ENCODE measurements around the gene CRMP1. TPM values are rescaled to one million over a fixed set of nuclear protein-coding genes. Genes with fewer than 3 reads are reported as not detected.
A peak's percentile ranks its signal among the peaks of the same experiment; 100 is the strongest.

The CRMP1 gene
- total RNA-seq: 1 to 10 TPM in 5 of 6 donors, under 1 TPM in 1; 0.89 to 5.7 (median 2.0) TPM

- ATAC-seq (ENCODE audit: low FRiP score in 2 of 2) (peak in 1 of 2 donors; percentile 65), DNase-seq (peak in 1 of 2 donors; percentile 79)
- no peak for TF ChIP-seq POLR2AphosphoS5 (IDR thresholded peaks at IDR 0.05)
- TF ChIP-seq, protein P1, sequence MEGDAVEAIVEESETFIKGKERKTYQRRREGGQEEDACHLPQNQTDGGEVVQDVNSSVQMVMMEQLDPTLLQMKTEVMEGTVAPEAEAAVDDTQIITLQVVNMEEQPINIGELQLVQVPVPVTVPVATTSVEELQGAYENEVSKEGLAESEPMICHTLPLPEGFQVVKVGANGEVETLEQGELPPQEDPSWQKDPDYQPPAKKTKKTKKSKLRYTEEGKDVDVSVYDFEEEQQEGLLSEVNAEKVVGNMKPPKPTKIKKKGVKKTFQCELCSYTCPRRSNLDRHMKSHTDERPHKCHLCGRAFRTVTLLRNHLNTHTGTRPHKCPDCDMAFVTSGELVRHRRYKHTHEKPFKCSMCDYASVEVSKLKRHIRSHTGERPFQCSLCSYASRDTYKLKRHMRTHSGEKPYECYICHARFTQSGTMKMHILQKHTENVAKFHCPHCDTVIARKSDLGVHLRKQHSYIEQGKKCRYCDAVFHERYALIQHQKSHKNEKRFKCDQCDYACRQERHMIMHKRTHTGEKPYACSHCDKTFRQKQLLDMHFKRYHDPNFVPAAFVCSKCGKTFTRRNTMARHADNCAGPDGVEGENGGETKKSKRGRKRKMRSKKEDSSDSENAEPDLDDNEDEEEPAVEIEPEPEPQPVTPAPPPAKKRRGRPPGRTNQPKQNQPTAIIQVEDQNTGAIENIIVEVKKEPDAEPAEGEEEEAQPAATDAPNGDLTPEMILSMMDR (IDR thresholded peaks at IDR 0.05): no peak
- TF ChIP-seq EP300 (IDR thresholded peaks at IDR 0.05): no peak
- no peak for TF ChIP-seq POLR2A (IDR thresholded peaks at IDR 0.05)
- H3K4me3 ChIP-seq: peak within 1 kb of the TSS in 3 of 4 donors; percentile 10 to 29 (median 17)
- H3K27ac ChIP-seq: no peak within 1 kb of the TSS
- H3K4me1 ChIP-seq: peaks cover 20 to 41% (median 22%) of the 10 kb centered on the region in 4 donors
- H3K36me3 ChIP-seq: no peaks in the 10 kb centered on the region
- H3K27me3 ChIP-seq: peaks cover 0 to 47% (median 26%) of the 10 kb centered on the region in 4 donors
- WGBS, 2 donors: 21 to 45% methylated on average over 2 to 9 of the region's 67 CpGs
- H3K9me3 ChIP-seq: peaks cover 0 to 4% (median 0%) of the 10 kb centered on the region in 4 donors
Measured at GRCh38 chr4:5893004-5893580, at the start of gene CRMP1. TSS of gene CRMP1 (minus strand) at chr4:5893086. CDS start at chr4:5892969, 117 bp downstream.

DNA sequence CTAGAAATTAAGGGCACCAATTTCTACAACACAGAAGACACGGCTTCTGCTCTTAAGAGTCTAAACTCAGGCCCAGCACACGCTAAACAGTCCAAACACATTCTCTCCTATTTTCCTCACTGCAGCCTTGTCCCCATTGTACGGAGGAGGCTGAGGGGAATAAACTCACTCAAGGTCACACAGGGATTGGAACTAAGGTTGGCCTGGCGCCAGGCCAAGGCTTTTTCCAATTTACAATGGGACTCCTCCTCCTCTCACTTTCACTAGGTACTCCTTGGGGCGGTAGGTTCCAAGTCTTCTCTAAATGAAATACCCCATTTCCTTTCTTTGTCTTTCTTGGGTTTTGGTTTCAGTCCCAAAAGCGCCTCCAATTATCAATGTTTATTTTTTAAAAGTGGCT lies 48.7 kb upstream of the CRMP1 start:
- H3K9me3 ChIP-seq: peaks cover 0 to 8% (median 0%) of the 10 kb centered on the region in 4 donors
- 47 to 48% methylated on average over 6 of the region's 6 CpGs for WGBS, 2 donors
- no peak overlapping the region for H3K4me3 ChIP-seq
- peaks cover 0 to 5% (median 2%) of the 10 kb centered on the region in 4 donors for H3K4me1 ChIP-seq
- ATAC-seq (ENCODE audit: low FRiP score in 2 of 2) (no peak), DNase-seq (no peak)
- no peaks in the 10 kb centered on the region for H3K36me3 ChIP-seq
- no peak overlapping the region for H3K27ac ChIP-seq
- no peaks in the 10 kb centered on the region for H3K27me3 ChIP-seq
- TF ChIP-seq EP300 (IDR thresholded peaks at IDR 0.05) (no peak), POLR2A (IDR thresholded peaks at IDR 0.05) (no peak), POLR2AphosphoS5 (IDR thresholded peaks at IDR 0.05) (no peak)
- TF ChIP-seq, protein P1 (IDR thresholded peaks at IDR 0.05): no peak

DNA sequence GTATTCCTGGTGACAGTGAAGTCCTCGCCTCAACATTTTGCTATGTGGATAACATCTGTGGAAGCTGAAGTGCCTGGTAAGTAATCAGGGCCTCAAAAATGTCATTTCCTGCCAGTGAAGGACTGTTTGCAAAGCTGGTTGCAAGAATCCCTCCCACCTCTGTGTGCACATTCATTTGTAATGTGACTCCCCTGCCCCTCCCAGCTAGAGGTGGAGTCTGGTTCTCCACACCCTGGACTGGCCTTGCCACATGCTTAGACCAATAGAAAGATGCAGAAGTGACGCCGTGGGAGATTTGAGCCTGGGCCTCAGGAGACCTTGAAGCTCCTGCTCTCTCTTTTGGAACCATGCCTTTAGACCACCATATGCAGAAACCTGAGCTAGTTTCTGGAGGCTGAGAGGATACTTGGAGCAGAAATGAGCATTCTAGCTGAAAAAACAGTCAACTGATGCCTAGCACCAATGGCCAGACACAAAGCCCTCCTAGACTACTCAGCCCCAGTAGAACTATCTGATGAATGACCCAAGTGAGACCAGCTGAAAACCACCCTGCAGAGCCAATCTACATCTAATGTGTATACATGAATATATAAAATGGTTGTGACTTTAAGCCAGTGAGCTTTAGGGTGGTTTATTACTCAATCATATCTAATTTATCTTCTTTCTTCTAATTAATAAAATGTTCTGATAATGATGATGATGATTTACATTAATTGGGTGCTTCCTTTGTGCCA lies 47.8 kb upstream of the CRMP1 start:
- Histone ChIP-seq H3K4me1 (peaks cover 0 to 5% (median 2%) of the 10 kb centered on the region in 4 donors), H3K27me3 (no peaks in the 10 kb centered on the region), H3K4me3 (no peak overlapping the region), H3K27ac (no peak overlapping the region), H3K36me3 (no peaks in the 10 kb centered on the region), H3K9me3 (peaks cover 0 to under 1% (median 0%) of the 10 kb centered on the region in 4 donors)
- no peak for ATAC-seq (ENCODE audit: low FRiP score in 2 of 2)
- no peak for DNase-seq
- 55 to 58% methylated on average over 3 of the region's 3 CpGs for WGBS, 2 donors
- no peak for TF ChIP-seq POLR2A (IDR thresholded peaks at IDR 0.05)
- TF ChIP-seq POLR2AphosphoS5 (IDR thresholded peaks at IDR 0.05): no peak
- TF ChIP-seq, protein P1 (IDR thresholded peaks at IDR 0.05): no peak
- TF ChIP-seq EP300 (IDR thresholded peaks at IDR 0.05): no peak

DNA sequence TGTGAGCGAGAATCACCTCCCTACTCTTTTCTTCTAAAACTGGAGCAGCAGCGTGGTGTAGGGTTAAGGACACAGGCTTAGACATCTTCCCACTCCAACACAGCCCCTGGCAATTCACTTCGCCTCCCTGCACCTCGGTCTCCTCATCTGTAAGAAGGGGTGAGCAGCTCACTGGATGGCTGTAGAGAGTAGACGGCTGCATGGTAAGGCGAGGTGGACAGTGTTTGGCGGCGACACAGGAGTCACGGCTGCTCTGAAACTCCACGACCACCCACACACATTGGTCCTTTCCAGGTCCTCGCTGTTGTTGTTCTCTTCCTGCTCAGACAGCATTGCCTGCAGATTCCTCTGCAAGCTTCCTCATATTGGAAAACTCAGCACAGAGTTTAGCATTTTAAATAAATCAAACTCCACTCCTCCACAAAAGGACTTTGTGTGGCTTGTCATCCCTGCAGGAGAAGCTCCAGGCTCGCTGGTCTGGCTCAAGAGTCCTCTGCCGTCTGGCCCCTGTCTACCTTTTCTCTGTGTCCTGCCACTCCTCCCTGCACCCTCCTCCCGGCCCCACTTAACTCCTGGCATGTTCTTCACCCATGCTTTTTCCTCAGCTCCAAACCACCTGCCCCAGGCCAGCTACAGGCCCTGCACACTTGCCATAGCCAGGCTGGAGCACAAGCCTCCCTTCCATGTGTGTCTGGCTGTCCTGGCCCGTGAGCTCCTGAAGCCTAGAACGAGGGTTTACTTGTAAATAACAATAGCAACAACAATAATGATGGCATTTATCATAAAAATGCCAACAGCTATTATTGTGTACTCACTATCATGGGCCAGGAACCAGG lies 41.3 kb upstream of the CRMP1 start:
- Histone ChIP-seq H3K36me3 (no peaks in the 10 kb centered on the region), H3K4me3 (no peak overlapping the region), H3K27ac (no peak overlapping the region), H3K9me3 (no peaks in the 10 kb centered on the region), H3K4me1 (no peaks in the 10 kb centered on the region), H3K27me3 (no peaks in the 10 kb centered on the region)
- TF ChIP-seq, protein P1 (IDR thresholded peaks at IDR 0.05): no peak
- no peak for TF ChIP-seq EP300 (IDR thresholded peaks at IDR 0.05)
- TF ChIP-seq POLR2A (IDR thresholded peaks at IDR 0.05): no peak
- no peak for TF ChIP-seq POLR2AphosphoS5 (IDR thresholded peaks at IDR 0.05)
- WGBS, 2 donors: 70 to 78% methylated on average over 16 of the region's 16 CpGs
- DNase-seq (no peak), ATAC-seq (ENCODE audit: low FRiP score in 2 of 2) (no peak)

All from upper lobe of left lung (tissue), 6 donors.